Measurements from ENCODE around the gene IGDCC3.

Gene IGDCC3

DNA sequence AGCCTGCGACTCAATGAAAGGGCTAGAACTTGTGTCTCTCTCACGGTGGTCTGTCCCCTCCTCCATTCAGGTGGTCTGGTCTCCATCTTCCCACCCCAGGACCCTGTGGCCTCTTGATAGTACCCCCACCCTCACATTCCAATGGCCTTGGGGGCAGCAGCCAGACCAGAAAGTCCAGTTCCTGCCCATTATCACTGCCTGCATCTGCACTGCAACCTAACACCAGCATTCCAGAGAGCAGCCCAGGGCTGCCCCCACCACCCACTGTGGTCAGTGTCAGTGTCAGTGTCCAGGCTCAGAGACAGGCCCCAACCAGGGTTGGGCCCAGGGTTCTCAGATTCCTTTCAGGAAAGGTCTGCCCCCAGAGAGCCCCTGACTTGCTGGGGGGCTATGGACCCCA lies 12.6 kb downstream of the IGDCC3 start:
- DNase-seq = no peak
- TF ChIP-seq EZH2 (IDR thresholded peaks at IDR 0.05; ENCODE audit: borderline replicate concordance, low read depth, low read length, severe bottlenecking) = no peak
- TF ChIP-seq, protein P1, sequence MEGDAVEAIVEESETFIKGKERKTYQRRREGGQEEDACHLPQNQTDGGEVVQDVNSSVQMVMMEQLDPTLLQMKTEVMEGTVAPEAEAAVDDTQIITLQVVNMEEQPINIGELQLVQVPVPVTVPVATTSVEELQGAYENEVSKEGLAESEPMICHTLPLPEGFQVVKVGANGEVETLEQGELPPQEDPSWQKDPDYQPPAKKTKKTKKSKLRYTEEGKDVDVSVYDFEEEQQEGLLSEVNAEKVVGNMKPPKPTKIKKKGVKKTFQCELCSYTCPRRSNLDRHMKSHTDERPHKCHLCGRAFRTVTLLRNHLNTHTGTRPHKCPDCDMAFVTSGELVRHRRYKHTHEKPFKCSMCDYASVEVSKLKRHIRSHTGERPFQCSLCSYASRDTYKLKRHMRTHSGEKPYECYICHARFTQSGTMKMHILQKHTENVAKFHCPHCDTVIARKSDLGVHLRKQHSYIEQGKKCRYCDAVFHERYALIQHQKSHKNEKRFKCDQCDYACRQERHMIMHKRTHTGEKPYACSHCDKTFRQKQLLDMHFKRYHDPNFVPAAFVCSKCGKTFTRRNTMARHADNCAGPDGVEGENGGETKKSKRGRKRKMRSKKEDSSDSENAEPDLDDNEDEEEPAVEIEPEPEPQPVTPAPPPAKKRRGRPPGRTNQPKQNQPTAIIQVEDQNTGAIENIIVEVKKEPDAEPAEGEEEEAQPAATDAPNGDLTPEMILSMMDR (IDR thresholded peaks at IDR 0.05; ENCODE audit: borderline replicate concordance, extremely low read depth, low read length, poor library complexity, severe bottlenecking) = no peak
- H3K4me1 ChIP-seq (ENCODE audit: insufficient read depth, low read length) = no peaks in the 10 kb centered on the region

DNA sequence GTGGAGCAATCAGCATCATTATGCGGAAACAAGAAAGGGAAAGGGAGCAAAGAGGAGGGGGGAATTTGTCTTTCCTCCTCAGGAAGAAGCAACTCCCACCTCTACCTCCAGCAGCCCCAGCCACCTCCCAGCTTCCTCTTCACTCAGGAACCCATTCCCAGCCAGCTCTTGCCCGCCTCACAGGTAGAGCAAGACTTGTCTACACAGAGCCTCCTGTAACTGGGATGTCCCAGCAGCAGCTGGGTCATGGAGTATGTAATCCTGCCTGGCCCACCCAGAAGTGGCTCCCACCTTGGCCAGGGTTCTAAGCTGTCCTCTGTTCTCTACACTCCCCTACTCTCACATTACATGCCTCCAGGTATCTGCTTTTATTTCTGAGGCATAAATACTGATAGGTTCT lies 14.0 kb downstream of the IGDCC3 start:
- H3K79me2 ChIP-seq (ENCODE audit: insufficient read depth, low read length) = no peaks in the 10 kb centered on the region
- TF ChIP-seq EZH2 (IDR thresholded peaks at IDR 0.05; ENCODE audit: borderline replicate concordance, low read depth, low read length, severe bottlenecking) = no peak
- TF ChIP-seq, protein P1 (IDR thresholded peaks at IDR 0.05; ENCODE audit: borderline replicate concordance, extremely low read depth, low read length, poor library complexity, severe bottlenecking) = no peak
- no peak for DNase-seq
- no peak overlapping the region for H3K4me3 ChIP-seq (ENCODE audit: low read depth in 1 of 2, low read length in 2 of 2)
- no peak overlapping the region for H2AFZ ChIP-seq (ENCODE audit: low read depth, low read length)
- no peak for ATAC-seq (ENCODE audit: insufficient read depth, low read depth)
- H3K9me3 ChIP-seq (ENCODE audit: insufficient read depth, low read length, severe bottlenecking) = no peaks in the 10 kb centered on the region
- H3K27me3 ChIP-seq (ENCODE audit: insufficient read depth, low read length, poor library complexity) = no peaks in the 10 kb centered on the region
- H4K20me1 ChIP-seq (ENCODE audit: insufficient read depth, low read length) = no peaks in the 10 kb centered on the region
- no peak overlapping the region for H3K9ac ChIP-seq (ENCODE audit: low read depth, low read length)
- no peaks in the 10 kb centered on the region for H3K36me3 ChIP-seq (ENCODE audit: insufficient read depth, low read length)
- H3K27ac ChIP-seq (ENCODE audit: low read length) = no peak overlapping the region
- no peak overlapping the region for H3K4me2 ChIP-seq (ENCODE audit: insufficient read depth, low read length)
- H3K4me1 ChIP-seq (ENCODE audit: insufficient read depth, low read length) = no peaks in the 10 kb centered on the region

More for the DNA sequence above, 12.6 kb downstream of the IGDCC3 start:
- no peak for ATAC-seq (ENCODE audit: insufficient read depth, low read depth)
- H3K4me3 ChIP-seq (ENCODE audit: low read depth in 1 of 2, low read length in 2 of 2) = no peak overlapping the region
- H3K9me3 ChIP-seq (ENCODE audit: insufficient read depth, low read length, severe bottlenecking) = no peaks in the 10 kb centered on the region
- no peak overlapping the region for H3K4me2 ChIP-seq (ENCODE audit: insufficient read depth, low read length)
- no peak overlapping the region for H3K9ac ChIP-seq (ENCODE audit: low read depth, low read length)
- no peaks in the 10 kb centered on the region for H3K27me3 ChIP-seq (ENCODE audit: insufficient read depth, low read length, poor library complexity)
- no peak overlapping the region for H2AFZ ChIP-seq (ENCODE audit: low read depth, low read length)
- H3K79me2 ChIP-seq (ENCODE audit: insufficient read depth, low read length) = no peaks in the 10 kb centered on the region
- no peaks in the 10 kb centered on the region for H3K36me3 ChIP-seq (ENCODE audit: insufficient read depth, low read length)
- no peaks in the 10 kb centered on the region for H4K20me1 ChIP-seq (ENCODE audit: insufficient read depth, low read length)
- H3K27ac ChIP-seq (ENCODE audit: low read length) = no peak overlapping the region

DNA sequence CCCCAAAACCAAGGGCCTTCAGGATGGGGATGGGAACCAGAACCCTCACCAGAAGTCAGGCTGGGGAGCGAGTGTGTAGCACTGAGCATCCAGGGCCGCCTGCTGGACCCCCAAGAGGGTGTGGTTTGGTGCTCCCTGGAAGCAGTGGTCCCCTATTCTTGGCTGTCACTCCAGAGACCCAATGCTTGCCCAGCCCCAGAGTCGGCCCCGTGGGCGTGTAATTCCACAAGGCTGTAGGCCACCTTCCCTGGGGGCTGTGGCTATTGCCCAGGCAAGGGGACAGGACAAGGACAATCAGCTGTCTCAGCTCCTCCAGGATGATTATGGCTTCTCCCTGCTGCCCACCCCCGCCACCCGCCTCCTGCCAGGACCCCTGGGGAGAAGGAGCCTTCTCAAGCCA lies 14.5 kb downstream of the IGDCC3 start:
- Histone ChIP-seq H4K20me1 (ENCODE audit: insufficient read depth, low read length) (no peaks in the 10 kb centered on the region), H3K4me1 (ENCODE audit: insufficient read depth, low read length) (no peaks in the 10 kb centered on the region), H2AFZ (ENCODE audit: low read depth, low read length) (no peak overlapping the region), H3K27me3 (ENCODE audit: insufficient read depth, low read length, poor library complexity) (no peaks in the 10 kb centered on the region), H3K36me3 (ENCODE audit: insufficient read depth, low read length) (no peaks in the 10 kb centered on the region), H3K27ac (ENCODE audit: low read length) (no peak overlapping the region), H3K9ac (ENCODE audit: low read depth, low read length) (no peak overlapping the region), H3K4me2 (ENCODE audit: insufficient read depth, low read length) (no peak overlapping the region), H3K4me3 (ENCODE audit: low read depth in 1 of 2, low read length in 2 of 2) (no peak overlapping the region), H3K9me3 (ENCODE audit: insufficient read depth, low read length, severe bottlenecking) (no peaks in the 10 kb centered on the region), H3K79me2 (ENCODE audit: insufficient read depth, low read length) (no peaks in the 10 kb centered on the region)
- DNase-seq = no peak
- TF ChIP-seq, protein P1 (IDR thresholded peaks at IDR 0.05; ENCODE audit: borderline replicate concordance, extremely low read depth, low read length, poor library complexity, severe bottlenecking) = no peak
- no peak for TF ChIP-seq EZH2 (IDR thresholded peaks at IDR 0.05; ENCODE audit: borderline replicate concordance, low read depth, low read length, severe bottlenecking)
- no peak for ATAC-seq (ENCODE audit: insufficient read depth, low read depth)

DNA sequence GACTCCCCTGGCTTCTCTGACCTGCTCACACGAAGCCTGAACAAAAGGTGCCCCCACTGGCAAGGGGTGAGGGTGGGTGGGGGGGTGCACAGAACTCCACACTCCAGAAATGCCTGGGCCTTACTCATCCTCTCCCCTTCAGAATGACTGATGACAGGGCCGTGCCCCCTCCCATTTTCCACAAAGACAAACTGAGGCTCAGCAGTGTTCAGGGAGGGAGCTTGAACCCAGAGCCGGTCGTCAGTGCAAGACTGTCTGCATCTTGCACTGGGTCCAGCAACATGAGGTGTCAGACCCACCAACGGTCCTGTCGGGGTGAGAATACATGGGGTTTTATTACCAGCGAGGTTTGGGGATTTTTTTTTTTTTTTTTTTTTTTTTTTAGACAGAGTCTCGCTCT lies 15.3 kb downstream of the IGDCC3 start:
- no peaks in the 10 kb centered on the region for H3K36me3 ChIP-seq (ENCODE audit: insufficient read depth, low read length)
- no peaks in the 10 kb centered on the region for H3K79me2 ChIP-seq (ENCODE audit: insufficient read depth, low read length)
- H3K4me3 ChIP-seq (ENCODE audit: low read depth in 1 of 2, low read length in 2 of 2) = no peak overlapping the region
- H3K27me3 ChIP-seq (ENCODE audit: insufficient read depth, low read length, poor library complexity) = no peaks in the 10 kb centered on the region
- H3K9ac ChIP-seq (ENCODE audit: low read depth, low read length) = no peak overlapping the region
- H3K4me2 ChIP-seq (ENCODE audit: insufficient read depth, low read length) = no peak overlapping the region
- H3K4me1 ChIP-seq (ENCODE audit: insufficient read depth, low read length) = no peaks in the 10 kb centered on the region
- no peaks in the 10 kb centered on the region for H3K9me3 ChIP-seq (ENCODE audit: insufficient read depth, low read length, severe bottlenecking)
- ATAC-seq (ENCODE audit: insufficient read depth, low read depth) = no peak
- no peak overlapping the region for H3K27ac ChIP-seq (ENCODE audit: low read length)
- no peaks in the 10 kb centered on the region for H4K20me1 ChIP-seq (ENCODE audit: insufficient read depth, low read length)
- no peak for TF ChIP-seq EZH2 (IDR thresholded peaks at IDR 0.05; ENCODE audit: borderline replicate concordance, low read depth, low read length, severe bottlenecking)
- TF ChIP-seq, protein P1 (IDR thresholded peaks at IDR 0.05; ENCODE audit: borderline replicate concordance, extremely low read depth, low read length, poor library complexity, severe bottlenecking) = no peak
- H2AFZ ChIP-seq (ENCODE audit: low read depth, low read length) = no peak overlapping the region
- no peak for DNase-seq
